GM18909 (cell line): ENCODE measurements around the gene LIPI.
"Not testable (repeated sequence)": the region's sequence is repeated elsewhere in the genome, so short reads cannot be mapped to it uniquely, and the experiment has no call there.

Experiments
- ATAC-seq: cut with Tn5 transposase; IDR thresholded peaks from one replicate; pipeline ENCODE4 v1.9.1; 2021; ENCODE audit warnings: mild to moderate bottlenecking; ENCODE audit not compliant: unreplicated experiment, poor library complexity

LIPI gene

DNA sequence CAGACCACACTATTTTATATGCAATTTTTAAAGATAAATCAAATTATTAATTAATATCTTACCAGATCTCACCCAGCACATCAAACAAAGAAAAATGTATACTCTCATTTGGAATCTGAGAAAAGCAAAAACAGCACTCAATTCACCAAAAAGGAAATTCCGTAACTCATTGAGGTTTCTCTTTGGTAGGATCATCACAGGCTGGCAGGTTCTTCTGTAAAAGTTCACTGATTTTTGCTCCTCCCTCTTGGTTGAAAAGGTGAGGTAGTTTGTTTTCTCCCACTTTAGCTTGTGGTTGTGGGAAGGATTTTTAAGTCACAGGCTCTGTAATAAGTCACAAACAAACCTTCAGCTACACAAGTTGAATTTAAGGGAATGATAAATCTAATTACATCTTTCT, at the start of gene LIPI:
LIPI (minus strand) TSS at position 218 of the 400 bp plus-strand sequence; CDS start at position 108, 110 bp downstream.
- no peak for ATAC-seq

DNA sequence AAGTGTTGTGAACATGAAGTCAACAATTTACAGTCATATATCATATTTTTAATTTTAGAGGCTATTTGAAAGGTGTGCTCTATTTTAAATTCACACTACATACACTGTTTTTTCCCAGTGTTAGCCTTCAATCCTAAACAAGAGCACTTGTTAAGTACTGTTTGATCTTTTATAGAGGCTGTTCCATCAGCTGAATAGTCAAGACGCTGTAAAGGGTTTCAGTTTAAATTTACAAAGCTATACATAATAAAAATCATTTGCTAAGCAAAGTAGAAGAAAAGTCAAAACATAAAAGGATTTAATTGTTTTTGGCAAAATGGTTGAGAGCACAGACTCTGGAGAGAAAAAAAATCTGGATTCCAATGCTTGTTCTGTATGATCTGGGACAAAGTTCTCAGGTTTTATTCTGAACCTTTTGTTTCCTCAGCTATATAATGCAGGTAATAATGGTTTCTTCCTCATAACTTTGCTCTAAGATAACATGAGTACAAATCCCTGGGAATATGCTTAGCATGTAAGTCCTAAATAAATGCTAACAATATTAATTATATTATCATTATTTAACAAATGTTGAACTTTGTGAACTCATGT, 49.5 kb upstream of the LIPI start:
- no peak for ATAC-seq

DNA sequence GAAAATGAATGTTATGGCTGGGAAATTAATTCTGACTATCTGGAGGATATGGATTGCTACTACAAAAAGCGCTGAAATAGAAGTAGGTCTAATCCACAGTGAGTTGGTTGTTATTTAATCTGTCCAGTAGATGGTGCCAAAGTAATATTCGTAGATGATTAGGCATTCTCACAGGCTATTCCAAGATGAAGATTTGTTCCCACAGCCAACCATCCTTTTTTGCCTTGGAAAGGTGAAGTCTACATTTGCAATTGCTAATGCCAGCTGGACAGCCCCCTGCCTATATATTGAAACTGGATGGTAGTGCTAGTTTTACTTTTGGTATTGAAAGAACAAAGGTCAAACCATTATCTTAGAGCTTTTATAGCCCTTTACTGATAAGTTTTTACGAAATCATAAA, 49.0 kb upstream of the LIPI start:
- peak; percentile 60 for ATAC-seq

GRCh38 chr21:14251336-14251735, 40.6 kb upstream of the LIPI start:
- no peak for ATAC-seq

GRCh38 chr21:14245711-14246110, 35.0 kb upstream of the LIPI start:
- no peak for ATAC-seq

GRCh38 chr21:14244911-14245310, 34.2 kb upstream of the LIPI start:
- ATAC-seq = no peak

- ATAC-seq = no peak
Measured at GRCh38 chr21:14243874-14244273, 33.1 kb upstream of the LIPI start.

DNA sequence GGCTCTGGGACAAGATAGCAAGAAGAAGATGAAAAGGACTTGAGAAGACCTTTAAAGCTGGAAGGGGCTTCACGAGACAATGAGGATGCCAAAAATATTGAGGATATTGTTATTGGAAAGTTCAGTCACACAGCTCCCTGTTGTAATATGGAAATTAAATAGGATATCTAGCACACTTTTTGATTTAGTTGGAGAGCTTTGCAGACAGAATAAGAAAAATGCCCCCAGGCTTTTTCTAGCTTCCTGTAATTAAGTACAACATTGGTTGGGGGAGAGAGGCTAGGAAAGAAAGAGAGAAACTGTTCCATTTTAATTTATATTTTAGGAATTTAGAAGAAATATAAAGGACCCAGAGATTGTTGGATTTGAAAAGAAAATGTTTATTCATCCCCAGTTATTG, 32.7 kb upstream of the LIPI start:
- ATAC-seq = no peak

DNA sequence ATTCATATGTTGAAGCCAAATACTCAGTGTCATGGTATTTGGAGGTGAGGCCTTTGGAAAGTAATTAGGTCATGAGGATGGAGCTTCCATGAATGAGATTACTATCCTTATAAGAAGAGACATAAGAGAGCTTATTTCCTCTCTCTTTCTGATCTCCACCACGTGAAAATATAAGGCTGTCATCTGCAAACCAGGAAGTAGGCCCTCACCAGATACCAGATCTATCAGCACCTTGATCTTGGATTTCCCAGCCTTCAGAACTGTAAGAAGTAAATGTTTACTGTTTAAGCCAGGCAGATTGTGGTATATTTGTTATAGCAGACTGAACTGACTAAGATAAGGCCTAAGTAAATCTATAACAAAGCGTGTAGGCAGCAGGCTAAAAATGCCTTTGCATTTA, 30.5 kb upstream of the LIPI start:
- ATAC-seq = no peak

DNA sequence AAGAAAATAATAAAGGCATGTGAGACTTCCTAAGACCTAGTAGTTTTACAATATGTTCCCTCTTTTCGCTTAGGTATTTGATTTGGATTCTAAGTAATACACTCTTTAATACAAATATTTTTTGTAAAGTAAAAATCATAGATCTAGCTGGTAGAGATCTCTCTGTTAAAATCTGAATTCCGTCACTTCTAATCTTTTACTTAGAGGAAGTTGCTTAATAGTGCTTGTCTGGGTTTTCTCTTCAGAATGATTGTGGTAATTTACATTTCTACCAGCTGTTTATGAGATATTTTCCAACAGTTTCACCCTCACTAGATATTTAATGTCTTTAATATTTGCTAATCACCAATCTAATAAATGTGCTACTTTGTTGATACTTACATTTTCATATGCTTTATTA, 28.5 kb upstream of the LIPI start:
- ATAC-seq = no peak

DNA sequence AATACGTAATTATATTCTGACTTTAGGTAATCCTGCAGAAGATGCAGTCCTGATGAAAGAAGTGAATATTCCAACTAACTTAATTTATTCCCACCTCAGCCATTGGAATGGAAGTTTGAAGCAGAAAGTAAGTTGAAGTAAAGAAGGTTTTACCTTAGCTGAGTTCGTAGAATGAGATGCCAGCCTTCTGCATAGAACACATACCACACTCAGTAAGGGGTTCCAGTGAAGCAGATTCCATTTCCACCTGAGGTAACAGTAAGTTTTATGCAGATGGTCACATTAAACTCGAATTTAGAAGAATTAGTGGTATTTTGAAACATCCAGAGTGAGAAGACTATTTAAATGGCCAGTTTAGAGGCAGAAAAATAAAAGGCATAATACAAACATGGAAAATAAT, 25.4 kb upstream of the LIPI start:
- no peak for ATAC-seq

- ATAC-seq = no peak
Measured at GRCh38 chr21:14235101-14235500, 24.3 kb upstream of the LIPI start.

- ATAC-seq = no peak
Measured at GRCh38 chr21:14229399-14229798, 18.6 kb upstream of the LIPI start.

GRCh38 chr21:14223365-14223764, 12.6 kb upstream of the LIPI start:
- no peak for ATAC-seq

DNA sequence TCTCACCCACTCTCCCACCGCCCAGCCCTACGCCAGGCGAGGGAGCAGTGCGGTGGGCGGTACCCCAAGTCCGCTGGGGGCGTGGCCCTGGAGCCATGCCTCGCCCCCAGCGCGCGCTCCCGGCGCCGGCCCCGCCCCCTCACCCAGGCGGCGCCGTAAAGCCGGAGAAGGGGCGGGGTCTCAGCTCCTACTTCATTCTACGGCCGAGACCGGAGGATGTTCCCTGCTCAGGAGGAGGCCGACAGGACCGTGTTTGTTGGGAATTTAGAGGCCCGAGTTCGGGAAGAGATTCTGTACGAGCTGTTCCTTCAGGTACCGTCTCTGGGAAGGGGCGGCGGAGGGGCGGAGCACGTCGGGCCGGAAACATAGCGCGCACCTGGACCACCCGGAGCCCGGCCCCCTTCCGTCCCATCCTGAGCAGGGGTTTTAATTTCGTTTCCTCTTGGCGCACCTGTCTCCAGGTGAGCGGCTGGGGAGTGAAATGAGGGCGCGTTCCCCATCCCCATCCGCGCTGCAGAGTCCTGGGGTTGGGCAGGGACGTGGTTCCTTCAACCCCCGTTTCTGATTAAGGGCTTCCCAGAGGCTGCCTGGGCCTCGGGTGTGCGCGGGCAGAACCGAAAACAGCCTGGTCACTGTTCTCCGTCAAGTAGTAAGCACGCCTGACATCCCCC, 5.4 kb upstream of the LIPI start, which contains the start of gene RBM11:
RBM11 (plus strand) TSS at position 187 of the 671 bp plus-strand sequence; CDS start at position 217, 30 bp downstream.
- peak; percentile 98 for ATAC-seq

DNA sequence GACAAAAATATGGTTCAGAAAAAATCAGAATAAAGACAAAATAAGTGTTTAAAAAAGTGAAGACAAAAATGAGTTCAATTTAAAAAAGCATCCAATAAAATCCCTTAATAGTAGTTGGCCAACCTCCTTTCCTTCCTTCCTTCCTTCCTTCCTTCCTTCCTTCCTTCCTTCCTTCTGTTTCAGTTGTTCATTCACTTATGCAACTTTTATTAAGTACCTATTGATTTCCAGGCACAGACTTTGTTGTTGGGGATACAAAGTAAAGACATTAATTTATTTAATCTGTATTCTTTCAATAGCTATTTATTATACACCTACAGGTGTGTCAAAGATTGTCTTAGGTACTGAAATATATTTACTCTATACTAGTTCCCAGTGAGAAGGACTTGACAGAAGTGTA, 2.4 kb upstream of the LIPI start:
- ATAC-seq = no peak

DNA sequence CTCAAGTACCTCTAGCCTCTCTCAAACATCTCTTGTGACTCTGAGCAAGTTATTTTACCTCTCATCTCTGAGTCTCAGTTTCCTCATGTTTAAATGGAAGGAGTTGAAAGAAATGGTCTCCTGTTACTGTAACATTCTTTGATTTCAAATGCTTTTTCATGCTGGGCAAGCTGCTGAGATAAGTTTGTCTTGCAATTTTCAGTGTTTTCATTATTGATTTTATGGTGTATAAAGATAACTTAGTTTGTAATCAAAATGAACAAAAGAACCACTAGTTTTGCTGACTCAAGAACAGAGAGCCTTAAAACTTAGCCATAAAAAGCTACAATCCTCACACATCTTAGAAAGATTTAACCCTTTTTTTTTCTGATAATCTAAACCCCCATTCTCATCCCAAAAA, 4.5 kb downstream of the LIPI start:
- ATAC-seq = no peak

- ATAC-seq = not testable (repeated sequence)
Measured at GRCh38 chr21:14166463-14167223, 44.1 kb downstream of the LIPI start.

DNA sequence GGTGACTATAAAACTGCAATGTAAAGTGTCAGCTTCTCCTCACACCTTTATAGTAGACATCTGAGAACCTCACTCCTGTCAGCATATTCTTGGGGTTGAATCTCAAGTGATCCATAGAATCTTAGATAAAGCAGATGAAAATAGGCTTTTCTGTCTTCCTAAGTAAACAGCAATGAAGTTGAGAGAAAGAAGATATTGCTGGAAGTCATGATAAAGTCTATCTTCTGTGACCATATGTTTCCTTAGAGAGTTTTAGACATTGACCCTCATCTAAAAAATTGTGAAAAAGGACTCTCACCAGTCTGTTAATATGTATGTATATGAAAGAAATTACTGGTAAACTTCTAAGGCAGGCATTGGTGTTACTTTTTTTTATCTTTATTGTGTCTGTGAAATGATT, 66.8 kb downstream of the LIPI start:
- ATAC-seq = no peak

GRCh38 chr21:14124266-14124665, 86.5 kb downstream of the LIPI start:
- no peak for ATAC-seq

DNA sequence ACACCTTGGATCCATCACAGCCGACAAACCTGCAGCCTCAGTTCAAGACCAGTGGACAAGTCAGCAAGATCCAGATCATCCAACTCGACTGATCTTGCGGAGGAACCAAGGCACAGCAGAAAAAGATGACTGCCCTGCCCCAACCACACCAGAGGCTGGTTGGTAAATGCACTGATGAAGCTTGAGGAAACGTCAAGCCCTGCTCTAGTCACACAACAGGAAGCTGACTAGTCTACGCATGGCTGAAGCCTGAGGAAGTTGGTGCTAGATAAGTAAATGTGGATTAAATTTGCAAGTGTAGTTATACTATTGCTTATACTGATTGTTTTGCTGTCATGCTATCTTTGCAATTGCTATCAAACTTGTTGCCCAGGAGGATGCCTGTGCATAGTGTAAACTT, 89.0 kb downstream of the LIPI start:
- ATAC-seq = no peak
